Gastrocnemius medialis (tissue), 4 donors: Measurements from ENCODE around the gene CPNE5.

Source experiments
- POLR2A ChIP-seq, 2 donors: fragments of 450-650 bp; IDR thresholded peaks; one replicate each; pipeline ENCODE4 v1.6.1; 2017; ENCODE audit warnings: antibody characterized with exemption in 2 of 2, mild to moderate bottlenecking in 2 of 2, moderate library complexity in 2 of 2
- TF ChIP-seq, protein P1 (sequence below), 5 experiments: fragments of 450-650 bp in 3 of 5; fragments of 200-600 bp in 2 of 5; sonication (generic) in 2 of 5; IDR thresholded peaks in 4 of 5; conservative IDR thresholded peaks in 1 of 5; 1 replicate in 4 of 5; 2 replicates in 1 of 5; pipeline ENCODE4 v1.5.1; 2016 to 2019; ENCODE audit warnings: antibody characterized with exemption in 5 of 5, mild to moderate bottlenecking in 3 of 5, moderate library complexity in 3 of 5

DNA sequence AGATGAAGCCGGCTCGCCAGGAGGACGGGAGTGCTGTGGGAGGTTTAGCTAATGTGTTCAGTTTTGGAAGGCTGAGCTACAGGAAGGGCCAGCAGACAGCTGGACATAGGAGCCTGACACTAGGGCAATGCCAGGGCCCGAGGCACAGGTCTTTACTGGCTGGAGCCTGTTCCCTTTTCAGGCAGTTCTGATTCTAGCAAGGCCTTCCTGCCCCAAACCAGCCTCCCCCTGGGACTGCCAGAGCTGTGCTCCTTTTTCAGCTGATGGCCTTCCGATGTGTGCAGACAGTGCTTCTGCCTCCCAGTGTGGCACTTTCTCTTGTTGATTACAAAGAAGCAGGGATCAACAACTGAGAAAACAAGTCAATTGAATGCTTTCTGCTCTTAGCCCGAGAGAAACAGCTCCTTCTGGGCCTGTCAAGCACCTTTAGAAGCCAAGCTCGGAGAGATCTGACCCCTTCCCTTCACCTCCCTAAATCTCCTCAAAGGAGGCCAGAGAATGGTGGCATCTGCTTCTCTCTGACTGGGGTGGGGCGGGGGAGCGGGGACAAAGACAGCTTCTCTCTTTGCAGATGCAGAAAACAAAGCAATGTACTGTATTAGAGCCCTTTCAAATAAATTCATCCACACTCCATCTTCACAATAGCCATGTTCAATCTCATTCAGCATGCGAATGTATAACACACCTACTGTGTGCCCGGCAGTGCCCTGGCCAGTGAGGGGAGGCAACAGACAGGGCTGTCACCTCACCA lies 78.4 kb downstream of the CPNE5 start:
- TF ChIP-seq, protein P1, sequence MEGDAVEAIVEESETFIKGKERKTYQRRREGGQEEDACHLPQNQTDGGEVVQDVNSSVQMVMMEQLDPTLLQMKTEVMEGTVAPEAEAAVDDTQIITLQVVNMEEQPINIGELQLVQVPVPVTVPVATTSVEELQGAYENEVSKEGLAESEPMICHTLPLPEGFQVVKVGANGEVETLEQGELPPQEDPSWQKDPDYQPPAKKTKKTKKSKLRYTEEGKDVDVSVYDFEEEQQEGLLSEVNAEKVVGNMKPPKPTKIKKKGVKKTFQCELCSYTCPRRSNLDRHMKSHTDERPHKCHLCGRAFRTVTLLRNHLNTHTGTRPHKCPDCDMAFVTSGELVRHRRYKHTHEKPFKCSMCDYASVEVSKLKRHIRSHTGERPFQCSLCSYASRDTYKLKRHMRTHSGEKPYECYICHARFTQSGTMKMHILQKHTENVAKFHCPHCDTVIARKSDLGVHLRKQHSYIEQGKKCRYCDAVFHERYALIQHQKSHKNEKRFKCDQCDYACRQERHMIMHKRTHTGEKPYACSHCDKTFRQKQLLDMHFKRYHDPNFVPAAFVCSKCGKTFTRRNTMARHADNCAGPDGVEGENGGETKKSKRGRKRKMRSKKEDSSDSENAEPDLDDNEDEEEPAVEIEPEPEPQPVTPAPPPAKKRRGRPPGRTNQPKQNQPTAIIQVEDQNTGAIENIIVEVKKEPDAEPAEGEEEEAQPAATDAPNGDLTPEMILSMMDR (IDR thresholded peaks at IDR 0.05 in 4 of 5, conservative IDR thresholded peaks at IDR 0.05 in 1 of 5) = no peak
- no peak for TF ChIP-seq POLR2A (IDR thresholded peaks at IDR 0.05)
